Cardiac fibroblast (primary cell): ENCODE data around the gene COL9A3.

Experiments
- DNase-seq, 2 donors: peaks; one replicate each; pipeline versions ENCODE4 v3.0.0 to v3.0.0-alpha.2; 2010; ENCODE audit warnings: low read depth in 2 of 2
- H3K4me3 ChIP-seq, 2 donors: replicated peaks in 1 of 2; 1 replicate in 1 of 2; 2 replicates in 1 of 2; pipeline ENCODE4 v1.5.1; 2011; ENCODE audit warnings: low read depth in 2 of 2, low read length in 2 of 2, mild to moderate bottlenecking in 2 of 2, moderate library complexity in 1 of 2
- TF ChIP-seq, protein P1 (sequence below): IDR thresholded peaks from one replicate; pipeline ENCODE4 v1.5.1; 2011; ENCODE audit warnings: low read depth, mild to moderate bottlenecking, low read length, inconsistent platforms

Gene COL9A3

DNA sequence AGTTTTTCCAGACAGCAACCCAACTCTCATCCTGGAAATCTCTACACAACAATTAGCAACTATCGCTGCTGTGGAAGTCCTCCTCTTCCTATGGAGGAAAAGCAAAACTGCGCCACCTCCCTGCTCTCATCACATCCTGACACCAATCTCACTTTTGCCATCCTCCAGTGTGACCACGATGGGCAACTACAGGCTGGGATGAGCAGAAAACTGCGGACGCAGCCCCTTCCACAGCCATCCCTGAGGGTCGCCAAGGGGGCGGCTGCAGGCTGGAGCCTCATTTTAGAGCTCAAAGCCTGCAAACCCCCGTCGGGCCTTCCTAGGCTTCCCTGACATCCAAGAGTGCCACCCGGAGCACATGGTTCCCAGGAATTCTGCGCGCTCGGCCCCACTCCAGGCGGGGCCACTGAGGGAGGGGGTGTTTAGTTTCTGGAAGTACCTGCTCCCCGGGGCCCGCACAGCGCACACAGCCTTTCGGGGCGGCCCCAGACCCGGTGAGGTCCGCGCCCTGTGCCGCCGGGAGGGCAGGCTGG is 43.6 kb downstream of the COL9A3 start:
- H3K4me3 ChIP-seq, result peak overlapping the region; percentile 51 to 61
- TF ChIP-seq, protein P1, sequence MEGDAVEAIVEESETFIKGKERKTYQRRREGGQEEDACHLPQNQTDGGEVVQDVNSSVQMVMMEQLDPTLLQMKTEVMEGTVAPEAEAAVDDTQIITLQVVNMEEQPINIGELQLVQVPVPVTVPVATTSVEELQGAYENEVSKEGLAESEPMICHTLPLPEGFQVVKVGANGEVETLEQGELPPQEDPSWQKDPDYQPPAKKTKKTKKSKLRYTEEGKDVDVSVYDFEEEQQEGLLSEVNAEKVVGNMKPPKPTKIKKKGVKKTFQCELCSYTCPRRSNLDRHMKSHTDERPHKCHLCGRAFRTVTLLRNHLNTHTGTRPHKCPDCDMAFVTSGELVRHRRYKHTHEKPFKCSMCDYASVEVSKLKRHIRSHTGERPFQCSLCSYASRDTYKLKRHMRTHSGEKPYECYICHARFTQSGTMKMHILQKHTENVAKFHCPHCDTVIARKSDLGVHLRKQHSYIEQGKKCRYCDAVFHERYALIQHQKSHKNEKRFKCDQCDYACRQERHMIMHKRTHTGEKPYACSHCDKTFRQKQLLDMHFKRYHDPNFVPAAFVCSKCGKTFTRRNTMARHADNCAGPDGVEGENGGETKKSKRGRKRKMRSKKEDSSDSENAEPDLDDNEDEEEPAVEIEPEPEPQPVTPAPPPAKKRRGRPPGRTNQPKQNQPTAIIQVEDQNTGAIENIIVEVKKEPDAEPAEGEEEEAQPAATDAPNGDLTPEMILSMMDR, result no peak
- peak; percentile 39 to 56 for DNase-seq

DNA sequence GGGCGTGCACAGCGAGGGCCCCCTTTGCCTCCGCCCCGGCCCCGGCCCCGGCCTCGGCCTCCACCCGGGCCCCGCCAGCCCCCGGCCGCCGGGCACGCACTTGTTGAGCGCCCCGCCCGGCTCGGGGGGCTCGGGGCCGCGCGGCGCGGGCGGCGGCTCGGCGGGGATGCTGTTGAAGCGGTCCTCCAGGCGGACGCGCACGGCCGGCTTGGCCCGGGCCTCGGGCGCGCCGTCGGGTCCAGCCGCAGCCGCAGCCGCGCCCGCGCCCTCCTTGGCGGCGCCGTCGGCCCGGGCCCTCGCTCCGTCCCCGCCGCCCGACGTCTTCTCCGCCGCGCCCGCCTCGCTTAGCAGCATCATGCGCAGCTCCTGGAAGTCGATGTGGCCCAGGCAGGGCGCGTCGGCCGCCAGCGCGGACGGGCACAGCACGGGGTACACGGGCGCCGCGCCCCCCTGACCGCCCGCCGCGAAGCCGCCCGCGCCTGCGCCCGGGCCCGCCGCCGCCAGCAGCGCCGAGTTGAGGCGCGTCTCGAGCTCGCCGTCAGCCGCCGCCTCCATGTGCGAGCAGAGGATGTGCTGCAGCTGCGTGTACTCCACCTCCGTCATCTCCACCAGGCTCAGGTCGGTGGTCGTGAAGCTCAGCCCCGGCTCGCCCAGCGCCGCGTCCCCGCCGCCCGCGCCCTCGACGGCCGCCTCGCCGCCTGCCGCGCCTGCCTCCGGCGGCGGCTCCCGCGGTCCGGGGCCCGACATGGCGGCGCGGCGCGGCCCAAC is 44.3 kb downstream of the COL9A3 start:
- peak overlapping the region; percentile 51 to 61 for H3K4me3 ChIP-seq
- no peak for DNase-seq
- TF ChIP-seq, protein P1, result no peak

DNA sequence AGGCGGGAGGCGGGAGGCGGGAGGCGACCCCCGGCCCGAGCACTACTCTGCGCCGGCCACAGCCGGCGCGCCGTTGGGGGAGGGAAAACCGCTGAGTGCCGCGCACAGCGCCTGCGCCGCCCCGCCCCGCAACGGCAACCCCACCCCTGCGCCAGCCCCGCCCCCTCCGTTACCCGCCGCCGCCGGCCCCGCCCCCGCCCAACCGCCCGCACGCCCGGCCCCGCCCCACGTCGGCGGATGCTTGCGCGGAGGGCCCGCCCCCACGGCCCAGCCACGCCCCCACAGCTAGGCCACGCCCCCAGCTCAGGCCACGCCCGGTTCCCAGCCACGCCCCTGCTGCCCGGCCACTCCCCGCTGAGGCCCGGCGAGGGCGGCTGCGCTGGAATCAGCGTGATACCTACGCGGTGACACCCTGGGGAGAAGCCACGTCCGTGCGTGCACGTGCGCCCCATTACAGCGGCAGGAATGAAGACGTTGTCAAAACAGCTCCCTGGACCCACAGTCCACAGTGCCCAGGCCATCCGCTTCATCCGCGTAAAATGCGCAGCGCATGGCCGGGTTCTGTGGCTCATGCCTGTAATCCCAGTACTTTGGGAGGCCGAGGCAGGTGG is 45.0 kb downstream of the COL9A3 start, which contains the start of gene TCFL5:
TCFL5 (minus strand) TSS at position 97 of the 611 bp plus-strand sequence. CDS start 152 bp downstream, outside the sequence.
- H3K4me3 ChIP-seq, result peak within 1 kb of the TSS; percentile 51 to 61
- DNase-seq, result peak; percentile 86 to 93
- TF ChIP-seq, protein P1, result no peak

DNA sequence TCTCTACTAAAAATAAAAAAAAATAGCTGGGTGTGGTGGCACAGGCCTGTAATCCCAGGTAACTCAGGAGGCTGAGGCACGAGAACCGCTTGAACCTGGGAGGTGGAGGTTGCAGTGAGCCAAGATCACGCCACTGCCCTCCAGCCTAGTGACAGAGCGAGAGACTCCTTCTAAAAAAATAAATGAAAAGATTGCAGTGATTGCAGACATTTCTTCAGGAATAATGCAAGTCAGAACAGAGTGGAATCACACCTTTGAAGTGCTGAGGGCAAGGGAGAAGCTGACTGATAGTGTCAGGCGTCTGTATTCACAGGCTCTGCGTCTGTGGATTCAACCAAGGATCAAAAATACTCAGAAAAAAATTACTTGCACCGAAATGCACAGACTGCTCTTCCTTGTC is 47.4 kb downstream of the COL9A3 start:
- no peak overlapping the region for H3K4me3 ChIP-seq
- DNase-seq, result no peak
- TF ChIP-seq, protein P1, result no peak

DNA sequence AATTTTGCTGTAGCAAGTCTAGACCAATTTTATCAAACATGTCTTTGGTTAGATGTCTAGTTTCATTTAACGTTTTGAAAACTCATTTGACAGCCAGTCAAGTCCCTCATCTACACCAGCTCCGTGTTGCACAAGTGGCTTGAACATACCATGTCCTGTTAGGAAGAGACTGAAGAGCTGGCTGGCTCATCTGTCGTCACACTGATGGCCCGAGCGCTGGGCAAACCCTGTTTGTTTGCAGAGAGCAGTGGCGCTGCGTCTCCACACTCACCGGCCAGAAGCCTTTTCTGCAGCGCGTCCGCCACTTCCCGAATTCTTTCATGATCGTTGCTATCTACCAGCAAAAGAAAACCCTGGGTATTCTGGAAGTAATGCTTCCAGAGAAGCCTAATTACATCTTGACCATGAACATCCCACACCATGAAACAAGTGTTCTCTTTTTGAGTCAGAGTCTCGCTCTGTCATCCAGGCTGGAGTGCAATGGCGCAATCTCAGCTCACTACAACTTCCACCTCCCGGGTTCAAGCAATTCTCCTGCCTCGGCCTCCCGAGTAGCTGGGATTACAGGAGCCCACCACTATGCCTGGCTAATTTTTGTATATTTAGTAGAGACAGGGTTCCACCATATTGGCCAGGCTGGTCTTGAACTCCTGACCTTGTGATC is 55.5 kb downstream of the COL9A3 start:
- TF ChIP-seq, protein P1, result no peak
- no peak for DNase-seq
- no peak overlapping the region for H3K4me3 ChIP-seq

DNA sequence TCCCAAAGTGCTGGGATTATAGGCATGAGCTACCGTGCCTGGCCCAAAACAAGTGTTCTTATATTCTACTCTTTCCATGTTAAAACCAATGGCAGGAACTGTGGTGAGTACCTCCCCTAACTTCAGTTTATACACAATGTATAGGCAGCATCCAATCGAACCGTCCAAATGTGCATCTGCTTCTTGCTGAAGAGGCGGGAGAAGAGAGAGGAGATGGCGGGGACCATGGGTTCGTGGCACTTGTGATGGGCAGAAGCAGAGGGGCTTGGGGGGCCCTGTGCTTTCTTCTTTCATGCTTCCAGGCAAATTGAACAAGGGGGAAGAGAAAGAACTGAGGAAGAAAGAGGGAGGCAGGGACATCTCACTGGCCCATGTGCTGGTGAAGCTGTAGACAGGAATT is 56.0 kb downstream of the COL9A3 start:
- TF ChIP-seq, protein P1, result no peak
- no peak overlapping the region for H3K4me3 ChIP-seq
- no peak for DNase-seq
